A549 (cell line): ENCODE results near the gene MNDA. TPM values are rescaled to one million over a fixed set of nuclear protein-coding genes. Genes with fewer than 3 reads are reported as not detected.
"Not testable (repeated sequence)": the region's sequence is repeated elsewhere in the genome, so short reads cannot be mapped to it uniquely, and the experiment has no call there.

Experiments used
- ATAC-seq, 2 experiments: fragments of 200-7000 bp in 1 of 2; fragments of >200 bp in 1 of 2; cut with Nextera tagmentation in 1 of 2; cut with Tn5 transposase in 1 of 2; 3 replicates each; pipeline versions ENCODE4 v1.8.0 to v1.9.1; 2018 to 2020; ENCODE audit warnings: mild to moderate bottlenecking in 1 of 2, moderate library complexity in 1 of 2
- CTCF ChIA-PET: fragments of 300-600 bp; sonication (Branson Sonifier 250); formaldehyde crosslinking; extraction: SDS; loops from one replicate; lab custom pipeline; 2021; ENCODE audit warnings: antibody characterized with exemption, inconsistent platforms; lab: Yijun Ruan, JAX
- POLR2A ChIA-PET: fragments of 350-600 bp; formaldehyde crosslinking; extraction: SDS; loops from one replicate; lab custom pipeline; 2021; ENCODE audit warnings: antibody characterized with exemption, inconsistent platforms; lab: Yijun Ruan, JAX
- DNase-seq, 2 experiments: peaks; one replicate each; pipeline versions ENCODE4 v3.0.0 to v3.0.0-alpha.2; 2011 to 2016; ENCODE audit warnings: low read depth in 1 of 2, low spot score in 1 of 2
- FAIRE-seq: peaks from 2 replicates; lab custom pipeline; 2011; peaks lifted over from hg19 to GRCh38; lab: Jason Lieb, UNC
- H3K27ac ChIP-seq, 2 experiments: fragments of >200 bp; sonication (Bioruptor Twin); formaldehyde crosslinking; 3 replicates each; pipeline ENCODE4 v1.5.1; 2016 to 2017
- H3K4me1 ChIP-seq: fragments of >200 bp; sonication (Bioruptor Twin); formaldehyde crosslinking; 3 replicates; pipeline ENCODE4 v1.6.1; 2016
- H3K4me2 ChIP-seq: fragments of >200 bp; sonication (Bioruptor Twin); formaldehyde crosslinking; 3 replicates; pipeline ENCODE4 v1.6.1; 2016
- H3K4me3 ChIP-seq: fragments of >200 bp; sonication (Bioruptor Twin); formaldehyde crosslinking; 3 replicates; pipeline ENCODE4 v1.5.1; 2016
- H3K9me3 ChIP-seq: fragments of >200 bp; sonication (Bioruptor Twin); formaldehyde crosslinking; 3 replicates; pipeline ENCODE4 v1.6.1; 2016
- BHLHE40 ChIP-seq: IDR thresholded peaks from 2 replicates; pipeline ENCODE4 v1.6.1; 2012; ENCODE audit warnings: low read depth, low read length, inconsistent platforms
- CBX2 ChIP-seq: fragments of 200-600 bp; sonication (generic); IDR thresholded peaks from 2 replicates; pipeline ENCODE4 v1.6.1; 2016; ENCODE audit warnings: low read depth, mild to moderate bottlenecking, borderline replicate concordance
- CEBPB ChIP-seq, 2 experiments: fragments of >200 bp in 1 of 2; sonication (Bioruptor Twin) in 1 of 2; formaldehyde crosslinking in 1 of 2; IDR thresholded peaks; 2 replicates each; pipeline ENCODE4 v1.6.1; 2012 to 2016
- CHD2 ChIP-seq: fragments of 150-350 bp; IDR thresholded peaks from 2 replicates; pipeline ENCODE4 v1.6.1; 2014; ENCODE audit warnings: low read length; ENCODE audit not compliant: partially characterized antibody
- CHD4 ChIP-seq: fragments of 200-600 bp; sonication (generic); IDR thresholded peaks from 2 replicates; pipeline ENCODE4 v1.6.1; 2016; ENCODE audit warnings: antibody characterized with exemption, mild to moderate bottlenecking, borderline replicate concordance
- EHMT2 ChIP-seq: fragments of 200-600 bp; sonication (generic); IDR thresholded peaks from 2 replicates; pipeline ENCODE4 v1.6.1; 2016; ENCODE audit warnings: antibody characterized with exemption, low read depth, mild to moderate bottlenecking, moderate library complexity
- ELK1 ChIP-seq: fragments of 150-350 bp; IDR thresholded peaks from 2 replicates; pipeline ENCODE4 v1.6.1; 2014; ENCODE audit warnings: low read depth, mild to moderate bottlenecking, low read length
- EP300 ChIP-seq, 2 experiments: fragments of >200 bp; sonication (Bioruptor Twin); formaldehyde crosslinking; IDR thresholded peaks; 2 replicates in 1 of 2; 3 replicates in 1 of 2; pipeline ENCODE4 v1.6.1; 2016 to 2017
- FOSB ChIP-seq: fragments of 250-450 bp; sonication (Bioruptor Pico); IDR thresholded peaks from 2 replicates; pipeline ENCODE4 v1.5.0; 2020; ENCODE audit warnings: mild to moderate bottlenecking, moderate library complexity
- GATA3 ChIP-seq: IDR thresholded peaks from 2 replicates; pipeline ENCODE4 v1.6.1; 2012; ENCODE audit warnings: borderline replicate concordance
- HEYL ChIP-seq: fragments of 250-450 bp; sonication (Bioruptor Pico); IDR thresholded peaks from 2 replicates; pipeline ENCODE4 v1.8.0; 2021; ENCODE audit warnings: mild to moderate bottlenecking, moderate library complexity
- HOXB13 ChIP-seq: fragments of 250-450 bp; sonication (Bioruptor Pico); IDR thresholded peaks from 2 replicates; pipeline ENCODE4 v1.5.0; 2020; ENCODE audit warnings: low read depth, mild to moderate bottlenecking, moderate library complexity
- HOXB5 ChIP-seq: fragments of 250-450 bp; sonication (Bioruptor Pico); IDR thresholded peaks from 2 replicates; pipeline ENCODE4 v1.5.0; 2020; ENCODE audit warnings: mild to moderate bottlenecking, moderate library complexity
- JUNB ChIP-seq: fragments of >200 bp; sonication (Bioruptor Twin); formaldehyde crosslinking; IDR thresholded peaks from 2 replicates; pipeline ENCODE4 v1.6.1; 2016
- MAFK ChIP-seq: fragments of 450-650 bp; IDR thresholded peaks from 2 replicates; pipeline ENCODE4 v1.6.1; 2014; ENCODE audit not compliant: partially characterized antibody
- MAZ ChIP-seq: fragments of 150-350 bp; IDR thresholded peaks from 2 replicates; pipeline ENCODE4 v1.6.1; 2014; ENCODE audit warnings: antibody characterized with exemption, low read depth, low read length, borderline replicate concordance
- NFE2L2 ChIP-seq: fragments of 150-350 bp; conservative IDR thresholded peaks from 2 replicates; pipeline ENCODE4 v1.6.1; 2014; ENCODE audit warnings: low read length
- PHF8 ChIP-seq: fragments of 200-600 bp; sonication (generic); IDR thresholded peaks from 2 replicates; pipeline ENCODE4 v1.6.1; 2016; ENCODE audit warnings: low read depth, mild to moderate bottlenecking, antibody characterized with exemption, moderate library complexity, borderline replicate concordance
- POLR2AphosphoS2 ChIP-seq: conservative IDR thresholded peaks from 2 replicates; pipeline ENCODE4 v1.6.1; 2012; ENCODE audit warnings: low read length, improper control_type of control experiment, inconsistent platforms
- RARB ChIP-seq: fragments of 250-450 bp; sonication (Bioruptor Pico); IDR thresholded peaks from 2 replicates; pipeline ENCODE4 v1.8.0; 2021; ENCODE audit warnings: mild to moderate bottlenecking, moderate library complexity
- RCOR1 ChIP-seq: fragments of 150-350 bp; IDR thresholded peaks from 2 replicates; pipeline ENCODE4 v1.6.1; 2014; ENCODE audit warnings: antibody characterized with exemption, low read length, low read depth
- RFX5 ChIP-seq: fragments of 450-650 bp; IDR thresholded peaks from 2 replicates; pipeline ENCODE4 v1.7.1; 2014; ENCODE audit warnings: antibody characterized with exemption, mild to moderate bottlenecking, moderate library complexity
- TFCP2L1 ChIP-seq: fragments of 250-450 bp; sonication (Bioruptor Pico); IDR thresholded peaks from 2 replicates; pipeline ENCODE4 v1.5.0; 2021; ENCODE audit warnings: mild to moderate bottlenecking
- ZC3H11A ChIP-seq: fragments of 450-650 bp; IDR thresholded peaks from 2 replicates; pipeline ENCODE4 v1.6.1; 2014; ENCODE audit warnings: antibody characterized with exemption, mild to moderate bottlenecking
- ZFP36 ChIP-seq: fragments of 450-650 bp; IDR thresholded peaks from 2 replicates; pipeline ENCODE4 v1.6.1; 2014; ENCODE audit warnings: borderline replicate concordance; ENCODE audit not compliant: partially characterized antibody
- ZNF302 ChIP-seq: fragments of 250-450 bp; sonication (Bioruptor Pico); IDR thresholded peaks from 2 replicates; pipeline ENCODE4 v1.9.0; 2021; ENCODE audit warnings: inconsistent platforms, mild to moderate bottlenecking, moderate library complexity
- ZSCAN20 ChIP-seq: fragments of 250-450 bp; sonication (Bioruptor Pico); IDR thresholded peaks from 2 replicates; pipeline ENCODE4 v1.8.0; 2022; ENCODE audit warnings: mild to moderate bottlenecking, moderate library complexity
- WGBS: methylation state at CpG from one replicate; pipeline ENCODE4 v1.1.6; 2017; ENCODE audit errors: missing lambda C conversion rate; 5-methylcytosine and 5-hydroxymethylcytosine counted together
- polyA plus RNA-seq, 4 experiments: library from polyadenylated mRNA; depleted of rRNA in 3 of 4; stranded (reverse); fragments of >200 nt; fragmentation: RNase III in 1 of 4; extraction: RNeasy Plus Mini Kit Qiagen cat#74134 plus additional on column Dnase treatment in 1 of 4; gene quantifications; 2 replicates in 3 of 4; 3 replicates in 1 of 4; pipeline ENCODE4 v1.2.3, GENCODE V29; 2011 to 2017

The MNDA gene
- polyA plus RNA-seq, 2 of the 4 experiments (the other 2 are of a cell fraction), result not detected

- no peak for FAIRE-seq
- ChIA-PET CTCF (no interaction called here), POLR2A (no interaction called here)
- H3K4me2 ChIP-seq, result no peak overlapping the region
- H3K27ac ChIP-seq, result no peak overlapping the region
- WGBS, result 1% methylated on average over 5 of the region's 5 CpGs
- DNase-seq, result no peak
- H3K4me3 ChIP-seq, result no peak overlapping the region
- no peaks in the 10 kb centered on the region for H3K4me1 ChIP-seq
- H3K9me3 ChIP-seq, result no peaks in the 10 kb centered on the region
- TF ChIP-seq EHMT2, result no peak
- no peak for TF ChIP-seq RFX5
- TF ChIP-seq CHD2, result no peak
- no peak for TF ChIP-seq MAZ
- no peak for TF ChIP-seq BHLHE40
- TF ChIP-seq HEYL (CRISPR knock-in tag), result no peak
- no peak for TF ChIP-seq JUNB
- no peak for TF ChIP-seq ELK1
- TF ChIP-seq TFCP2L1, result no peak
- TF ChIP-seq HOXB5 (CRISPR knock-in tag), result no peak
- TF ChIP-seq EP300 (IDR thresholded peaks at IDR 0.05), result no peak
- TF ChIP-seq ZC3H11A, result no peak
- no peak for ATAC-seq
These were observed 9.1 kb downstream of the MNDA start for GRCh38 chr1:158840236-158840635.

DNA sequence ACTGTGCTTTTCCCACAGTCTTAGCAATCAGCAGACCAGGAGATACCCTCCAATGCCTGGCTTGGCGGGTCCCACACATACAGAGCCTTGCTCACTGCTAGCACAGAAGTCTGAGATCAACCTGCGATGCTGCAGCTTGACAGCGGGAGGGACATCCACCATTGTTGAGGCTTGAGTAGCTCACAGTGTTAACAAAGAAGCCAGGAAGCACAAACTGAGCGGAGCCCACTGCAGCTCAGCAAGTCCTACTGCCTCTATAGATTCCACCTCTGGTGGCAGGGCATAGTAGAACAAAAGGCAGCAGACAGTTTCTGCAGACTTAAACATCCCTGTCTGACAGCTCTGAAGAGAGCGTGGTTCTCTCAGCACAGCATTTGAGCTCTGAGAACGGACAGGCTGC lies 33.4 kb downstream of the MNDA start:
- ATAC-seq, result no peak
- no peak for DNase-seq
- no peak for FAIRE-seq
- H3K4me1 ChIP-seq, result no peaks in the 10 kb centered on the region
- TF ChIP-seq ZFP36, result no peak
- TF ChIP-seq GATA3, result no peak
- TF ChIP-seq CHD2, result no peak
- TF ChIP-seq CBX2, result no peak
- no peak for TF ChIP-seq TFCP2L1
- no peak for TF ChIP-seq HOXB13 (CRISPR knock-in tag)
- TF ChIP-seq HEYL (CRISPR knock-in tag), result no peak
- no peak for TF ChIP-seq ZSCAN20
- no peak for TF ChIP-seq CHD4
- TF ChIP-seq NFE2L2, result no peak
- TF ChIP-seq RARB (CRISPR knock-in tag), result no peak
- no peak for TF ChIP-seq ZNF302
- no peak for TF ChIP-seq POLR2AphosphoS2
- TF ChIP-seq RCOR1, result no peak
- TF ChIP-seq PHF8, result no peak
- TF ChIP-seq CEBPB (IDR thresholded peaks at IDR 0.05), result no peak
- no peak for TF ChIP-seq BHLHE40
- no peak for TF ChIP-seq JUNB
- no peak for TF ChIP-seq MAFK
- TF ChIP-seq FOSB (CRISPR knock-in tag), result no peak
- TF ChIP-seq, all 56 proteins: peak for 0
- no peaks in the 10 kb centered on the region for H3K9me3 ChIP-seq
- WGBS, result 21% methylated on average over 6 of the region's 6 CpGs
- ChIA-PET POLR2A (no interaction called here), CTCF (no interaction called here)
- no peak overlapping the region for H3K4me3 ChIP-seq
- H3K27ac ChIP-seq, result no peak overlapping the region
- no peak overlapping the region for H3K4me2 ChIP-seq

DNA sequence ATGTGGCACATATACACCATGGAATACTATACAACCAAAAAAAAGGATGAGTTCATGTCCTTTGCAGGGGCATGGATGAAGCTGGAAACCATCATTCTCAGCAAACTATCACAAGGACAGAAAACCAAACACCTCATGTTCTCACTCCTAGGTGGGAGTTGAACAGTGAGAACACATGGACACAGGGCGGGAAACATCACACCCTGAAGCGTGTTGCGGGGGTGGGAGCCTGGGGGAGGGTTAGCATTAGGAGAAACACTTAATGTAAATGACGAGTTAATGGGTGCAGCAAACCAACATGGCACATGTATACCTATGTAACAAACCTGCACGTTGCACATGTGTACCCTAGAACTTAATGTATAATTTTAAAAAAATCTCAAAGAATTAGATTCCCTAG lies 39.3 kb downstream of the MNDA start:
- ATAC-seq, FAIRE-seq, POLR2A ChIA-PET, CTCF ChIA-PET, H3K4me2 ChIP-seq, H3K4me1 ChIP-seq, H3K4me3 ChIP-seq, DNase-seq, H3K27ac ChIP-seq, H3K9me3 ChIP-seq: not testable (repeated sequence)
- 32% methylated on average over 5 of the region's 5 CpGs for WGBS
